ENCODE measurements around the gene HEBP2.

The HEBP2 gene

GRCh38 chr6:138397128-138398122, 6.6 kb upstream of the HEBP2 start:
- DNase-seq = no peak

- DNase-seq = peak; percentile 35
Observed at GRCh38 chr6:138400326-138400725, 3.7 kb upstream of the HEBP2 start.

- DNase-seq = no peak
Observed at GRCh38 chr6:138401960-138402837, 1.8 kb upstream of the HEBP2 start.

- no peak for DNase-seq
Observed at GRCh38 chr6:138402838-138403187, 1.2 kb upstream of the HEBP2 start.

GRCh38 chr6:138403324-138403800, 661 bp upstream of the HEBP2 start:
- peak; percentile 40 for DNase-seq

- DNase-seq = no peak
Observed at GRCh38 chr6:138404666-138405337, 779 bp downstream of the HEBP2 start.

GRCh38 chr6:138405816-138406413, 1.9 kb downstream of the HEBP2 start:
- DNase-seq = no peak

- no peak for DNase-seq
Observed at GRCh38 chr6:138406443-138406842, 2.4 kb downstream of the HEBP2 start.

- DNase-seq = no peak
Observed at GRCh38 chr6:138410048-138410735, 6.2 kb downstream of the HEBP2 start.

- peak; percentile 79 for DNase-seq
Observed at GRCh38 chr6:138410972-138411880, 7.2 kb downstream of the HEBP2 start.

- DNase-seq = no peak
Observed at GRCh38 chr6:138415125-138415524, 11.1 kb downstream of the HEBP2 start.

- peak; percentile 36 for DNase-seq
Observed at GRCh38 chr6:138416206-138416605, 12.2 kb downstream of the HEBP2 start.

- no peak for DNase-seq
Observed at GRCh38 chr6:138417493-138418117, 13.6 kb downstream of the HEBP2 start.

- DNase-seq = no peak
Observed at GRCh38 chr6:138418118-138418742, 14.2 kb downstream of the HEBP2 start.

- DNase-seq = no peak
Observed at GRCh38 chr6:138419766-138420165, 15.7 kb downstream of the HEBP2 start.

GRCh38 chr6:138420356-138420755, 16.3 kb downstream of the HEBP2 start:
- no peak for DNase-seq

GRCh38 chr6:138421089-138421488, 17.1 kb downstream of the HEBP2 start:
- DNase-seq = no peak

- DNase-seq = no peak
Observed at GRCh38 chr6:138421608-138422007, 17.6 kb downstream of the HEBP2 start.

GRCh38 chr6:138422861-138423260, 18.8 kb downstream of the HEBP2 start:
- DNase-seq = no peak
